DMS153 treated with DMSO at 0.1 percent for 48 hours (cell line): ENCODE measurements around the gene DHCR7.

ENCODE experiments used
- DNase-seq: peaks from one replicate; lab custom pipeline; 2025; ENCODE audit not compliant: unreplicated experiment; lab: John Stamatoyannopoulos, UW

The DHCR7 gene

DNA sequence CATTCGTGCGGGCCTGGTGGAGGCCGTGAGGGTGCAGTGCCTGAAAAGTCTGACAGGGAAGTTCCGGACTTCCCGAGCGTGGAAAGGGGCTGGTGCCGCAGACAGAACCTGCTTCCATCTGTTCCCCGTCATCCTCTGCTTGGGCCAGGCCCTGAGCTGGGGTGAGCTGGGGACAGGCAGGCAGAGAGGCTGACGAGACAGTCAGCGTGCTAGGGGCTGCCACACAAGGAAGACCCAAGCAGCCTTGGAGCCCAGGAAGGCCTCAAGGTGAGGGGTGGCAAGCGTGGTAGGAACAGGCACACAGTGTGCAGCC lies 30.3 kb upstream of the DHCR7 start:
- DNase-seq: no peak

DNA sequence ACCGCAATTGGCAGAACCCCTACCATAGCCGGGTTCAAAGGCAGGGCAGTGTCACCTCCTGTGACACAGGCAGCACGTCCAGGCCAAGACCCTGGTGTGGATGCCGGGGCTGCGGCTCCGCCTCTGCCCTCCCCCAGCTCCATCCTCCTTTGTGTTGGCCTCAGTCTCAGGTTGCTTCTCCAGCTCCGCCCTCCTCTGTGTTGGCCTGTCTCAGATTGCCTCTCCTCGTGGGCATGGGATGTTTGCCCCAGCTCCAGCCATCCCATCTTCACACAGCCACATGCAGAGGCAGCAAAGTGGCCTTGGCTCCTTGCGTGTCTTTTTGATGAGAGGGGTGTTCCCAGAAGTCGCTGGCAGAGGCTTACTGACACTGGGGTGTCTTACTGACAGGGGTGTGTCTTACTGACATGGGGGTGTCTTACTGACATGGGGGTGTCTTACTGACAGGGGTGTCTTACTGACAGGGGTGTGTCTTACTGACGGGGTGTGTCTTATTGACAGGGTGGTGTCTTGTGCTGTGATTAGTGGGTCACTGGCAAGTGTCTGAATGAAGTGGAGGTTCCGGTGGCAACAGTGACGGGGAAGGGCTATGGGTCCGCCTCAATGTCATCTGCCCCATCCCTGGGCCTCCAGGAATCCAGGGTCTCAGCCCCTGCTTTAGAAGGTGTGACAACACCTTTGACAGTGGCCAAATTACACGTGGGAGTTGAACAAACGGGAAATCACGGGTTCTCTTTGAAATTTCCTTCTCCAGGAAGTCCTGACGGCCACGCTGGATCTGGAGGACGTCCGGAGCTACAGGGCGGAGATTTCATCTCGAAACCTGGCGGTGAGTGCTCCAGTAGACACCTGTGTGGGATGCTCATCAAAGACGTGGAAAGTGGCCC lies 29.7 kb upstream of the DHCR7 start:
- DNase-seq: no peak

DNA sequence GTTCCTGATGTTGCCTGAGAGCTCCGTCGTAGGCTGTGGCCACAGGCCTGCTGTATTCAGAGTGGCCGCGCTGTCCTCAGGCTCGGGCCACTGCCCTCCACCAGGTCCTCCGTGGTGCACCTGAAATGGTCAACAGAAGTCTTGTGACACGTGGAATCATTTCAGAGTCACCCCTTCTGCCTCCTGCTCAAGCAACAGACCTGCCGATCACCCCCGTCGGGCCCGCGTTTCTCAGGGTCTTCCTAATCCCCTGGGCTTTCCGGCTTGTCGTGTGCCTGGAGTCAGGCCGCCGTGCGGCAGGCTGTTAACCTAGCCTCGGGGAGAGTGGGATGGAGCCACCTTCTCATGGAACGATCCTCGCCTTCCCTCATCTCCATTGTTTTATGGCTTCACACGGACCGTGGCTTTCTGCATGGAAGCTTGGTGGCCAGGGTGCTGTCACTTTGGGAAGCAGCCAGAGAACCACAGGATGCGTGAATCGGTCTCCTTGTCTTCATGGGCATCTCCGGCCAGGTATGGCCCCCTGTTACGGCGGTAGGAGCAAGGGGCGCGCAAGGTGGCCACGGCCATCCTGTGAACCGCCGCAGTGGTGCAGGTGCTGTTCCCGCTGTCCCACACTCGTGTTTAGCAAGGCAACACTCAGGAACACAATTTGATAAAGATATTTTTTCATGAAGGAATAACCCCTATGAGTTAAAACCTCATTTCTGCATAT lies 28.9 kb upstream of the DHCR7 start:
- no peak for DNase-seq

DNA sequence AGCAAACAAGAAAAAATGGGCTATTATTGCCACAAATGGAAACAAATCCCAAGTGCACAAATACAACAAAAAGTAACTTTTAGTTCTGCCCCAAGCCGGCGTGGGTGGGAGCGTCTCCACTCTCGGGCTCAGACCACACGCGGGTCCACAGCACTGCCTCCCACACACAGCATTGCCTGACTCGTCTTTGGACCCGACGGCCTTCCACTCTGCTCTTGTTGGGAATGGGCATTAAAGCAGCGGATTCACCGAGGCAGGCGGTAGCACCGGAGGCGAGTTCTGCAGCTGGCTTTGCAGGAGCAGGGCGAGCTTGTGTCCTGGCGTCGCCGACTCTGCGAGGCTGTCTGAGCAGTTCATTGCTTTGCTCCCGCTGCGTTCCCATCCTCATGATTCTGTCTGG lies 27.8 kb upstream of the DHCR7 start:
- DNase-seq: no peak

DNA sequence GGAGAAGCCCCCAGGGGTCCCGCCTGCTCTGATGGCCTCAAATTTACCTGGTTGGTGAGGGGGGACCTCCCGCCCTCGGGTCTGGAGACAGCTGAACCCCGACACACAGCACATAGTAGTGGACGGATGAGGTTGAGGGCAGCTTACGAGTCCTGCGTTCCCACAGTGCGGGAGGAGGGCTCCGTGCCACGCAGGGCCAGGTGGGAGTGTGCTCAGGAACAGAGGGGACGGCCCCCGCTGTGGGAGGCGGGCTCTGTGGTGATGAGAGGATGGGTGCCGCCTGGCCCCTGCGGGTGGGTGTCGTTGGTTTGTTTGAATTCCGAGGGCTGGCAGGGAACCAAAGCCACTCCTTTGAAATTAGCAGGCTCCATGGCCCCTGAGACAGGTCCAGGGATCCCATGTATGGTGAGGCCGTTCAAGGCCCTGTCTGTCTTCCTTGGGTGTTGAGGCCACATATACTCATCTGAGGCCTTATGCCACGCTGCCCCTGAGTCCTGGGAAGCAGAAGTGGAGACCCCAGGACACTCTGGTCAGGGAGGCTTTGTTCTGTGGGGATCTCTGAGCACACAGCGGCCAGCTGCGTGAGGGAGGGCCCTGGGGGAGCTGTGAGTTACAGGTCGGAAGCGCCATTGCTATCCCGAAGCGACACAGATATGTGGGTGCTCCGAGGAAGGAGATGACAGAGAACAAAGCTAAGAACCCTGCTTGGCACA lies 26.7 kb upstream of the DHCR7 start:
- no peak for DNase-seq

DNA sequence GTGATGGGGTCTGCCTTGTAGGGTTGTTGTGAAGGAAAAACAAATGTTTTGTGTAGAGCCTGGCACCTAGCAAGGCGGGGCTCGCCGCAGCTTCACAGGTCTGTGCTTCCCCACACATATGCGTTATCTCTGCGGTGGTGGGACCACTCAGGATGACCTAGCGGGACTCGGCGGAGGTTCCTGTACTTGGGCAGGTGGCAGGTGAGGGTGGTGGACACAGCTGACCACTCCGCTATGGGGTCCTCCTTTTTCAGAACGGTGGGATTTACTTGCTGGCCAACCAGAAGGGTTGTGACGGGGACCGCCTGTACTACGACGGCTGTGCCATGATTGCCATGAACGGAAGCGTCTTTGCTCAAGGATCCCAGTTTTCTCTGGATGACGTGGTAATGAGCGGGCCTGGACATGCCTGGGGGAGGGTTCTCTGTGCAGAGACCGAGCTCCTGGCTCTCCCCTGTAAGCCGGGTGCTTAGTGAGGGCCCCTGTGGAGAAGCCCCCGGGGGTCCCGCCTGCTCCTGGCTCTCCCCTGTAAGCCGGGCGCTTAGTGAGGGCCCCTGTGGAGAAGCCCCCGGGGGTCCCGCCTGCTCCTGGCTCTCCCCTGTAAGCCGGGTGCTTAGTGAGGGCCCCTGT lies 26.1 kb upstream of the DHCR7 start:
- no peak for DNase-seq

DNA sequence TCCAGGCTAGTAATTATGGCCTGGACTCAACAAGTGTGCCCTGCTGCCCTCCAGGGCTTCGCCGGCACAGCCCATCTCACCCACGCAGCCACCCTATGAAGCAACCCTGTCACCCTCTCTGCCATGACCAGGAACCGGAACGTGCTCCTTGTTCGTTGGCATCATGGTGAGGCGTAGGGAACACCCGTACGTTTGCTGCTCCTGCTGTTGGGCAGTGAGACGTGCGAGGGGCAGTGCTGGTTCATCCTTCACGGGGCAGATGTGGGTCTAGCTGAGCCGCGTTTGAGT lies 25.5 kb upstream of the DHCR7 start:
- no peak for DNase-seq

DNA sequence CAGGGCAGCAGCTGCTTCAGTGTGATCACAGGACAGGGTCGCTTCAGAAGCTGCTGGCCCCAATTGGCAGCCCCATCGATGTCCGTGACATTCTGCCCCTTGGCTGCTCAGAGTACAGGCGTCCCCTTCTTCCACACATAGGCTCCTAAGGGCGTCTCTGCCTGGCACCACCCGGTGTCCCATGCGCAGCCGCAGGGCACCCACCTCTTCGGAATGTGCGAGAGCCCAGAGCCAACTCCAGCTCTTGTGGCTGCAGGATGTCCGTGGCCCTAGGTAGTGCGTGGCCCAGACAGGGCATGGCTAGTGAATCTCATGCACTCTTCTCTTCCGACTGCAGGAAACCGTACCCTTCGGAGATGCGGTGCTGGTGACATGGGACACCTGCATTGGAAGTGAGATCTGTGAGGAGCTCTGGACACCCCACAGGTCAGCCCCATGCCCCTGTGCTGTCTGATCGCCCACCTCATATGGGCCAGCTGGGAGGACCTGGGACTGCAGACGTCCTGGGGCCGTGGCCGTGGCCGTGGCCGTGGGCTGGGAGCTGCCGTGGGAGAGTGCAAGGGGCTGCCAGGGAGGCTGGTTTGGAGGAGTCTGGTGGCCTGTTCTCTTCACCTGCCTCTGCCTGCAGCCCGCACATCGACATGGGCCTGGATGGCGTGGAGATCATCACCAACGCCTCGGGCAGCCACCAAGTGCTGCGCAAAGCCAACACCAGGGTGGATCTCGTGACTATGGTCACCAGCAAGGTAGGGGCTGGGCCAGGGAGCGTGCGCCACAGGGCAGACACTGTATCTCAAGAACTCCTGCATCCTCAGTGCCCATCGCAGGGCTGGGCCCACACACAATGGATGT lies 25.0 kb upstream of the DHCR7 start:
- no peak for DNase-seq

DNA sequence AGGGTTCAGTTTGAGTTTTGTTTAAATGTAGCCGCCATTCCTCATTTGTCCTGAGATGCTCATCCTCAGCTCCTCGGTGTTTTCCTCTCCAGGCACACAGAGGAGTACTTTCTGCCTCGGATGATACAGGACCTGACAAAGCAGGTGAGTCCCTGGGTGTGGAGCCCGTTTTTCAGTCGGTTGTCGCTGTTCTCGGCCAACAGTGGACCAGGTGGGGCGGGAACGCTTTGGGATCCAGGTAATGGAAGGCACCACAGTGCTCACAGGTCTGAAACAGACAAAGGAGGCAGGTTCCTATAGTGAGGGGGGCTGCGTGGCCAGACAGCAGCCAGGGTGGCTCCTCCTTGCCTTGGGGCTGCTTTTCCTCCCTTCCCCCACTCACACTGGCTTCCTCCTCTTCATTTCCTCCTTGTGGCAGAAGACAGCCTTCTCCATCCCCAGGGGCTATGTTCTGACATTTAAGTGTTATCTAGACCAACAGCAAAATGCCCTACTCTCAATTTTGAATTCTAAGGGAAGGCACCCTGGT lies 24.2 kb upstream of the DHCR7 start:
- no peak for DNase-seq

DNA sequence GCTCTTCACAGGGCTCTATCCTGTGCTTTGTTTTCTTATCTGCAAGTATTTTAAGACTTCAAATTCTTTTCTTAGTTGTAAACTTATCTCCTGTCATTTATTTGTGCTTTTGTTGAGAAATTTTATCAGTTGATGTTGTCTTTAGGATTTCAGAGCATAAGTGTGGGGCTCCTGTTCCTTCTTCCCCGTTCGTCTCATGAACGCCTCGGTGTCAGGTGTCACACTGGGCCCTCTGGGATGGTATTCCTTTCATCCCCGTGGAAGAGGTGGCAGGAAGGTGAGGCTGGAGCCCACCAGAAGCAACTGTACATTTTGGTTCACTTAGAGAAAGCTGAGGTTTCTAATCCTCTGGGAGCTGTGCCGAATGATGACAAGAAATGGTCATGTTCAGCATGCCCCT lies 22.8 kb upstream of the DHCR7 start:
- DNase-seq: no peak

DNA sequence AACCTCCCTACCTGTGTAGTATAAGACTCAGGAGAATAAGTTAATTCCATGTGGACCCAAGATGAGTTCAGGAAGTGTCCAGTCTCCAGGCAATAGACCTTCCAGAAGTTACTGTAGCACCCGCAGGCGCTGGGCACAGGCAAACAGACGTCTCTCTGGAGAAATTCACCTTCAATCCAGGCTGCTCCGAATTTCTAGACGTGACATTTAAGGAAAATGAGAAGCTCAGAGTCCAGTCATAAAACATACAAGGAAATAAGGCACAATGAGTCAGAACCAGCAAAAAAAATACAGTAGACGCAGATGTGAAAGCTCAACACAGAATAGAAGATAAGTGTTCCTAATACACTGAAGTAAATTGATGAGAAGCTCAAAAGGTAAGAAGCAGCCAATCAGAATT lies 19.0 kb upstream of the DHCR7 start:
- DNase-seq: no peak

DNA sequence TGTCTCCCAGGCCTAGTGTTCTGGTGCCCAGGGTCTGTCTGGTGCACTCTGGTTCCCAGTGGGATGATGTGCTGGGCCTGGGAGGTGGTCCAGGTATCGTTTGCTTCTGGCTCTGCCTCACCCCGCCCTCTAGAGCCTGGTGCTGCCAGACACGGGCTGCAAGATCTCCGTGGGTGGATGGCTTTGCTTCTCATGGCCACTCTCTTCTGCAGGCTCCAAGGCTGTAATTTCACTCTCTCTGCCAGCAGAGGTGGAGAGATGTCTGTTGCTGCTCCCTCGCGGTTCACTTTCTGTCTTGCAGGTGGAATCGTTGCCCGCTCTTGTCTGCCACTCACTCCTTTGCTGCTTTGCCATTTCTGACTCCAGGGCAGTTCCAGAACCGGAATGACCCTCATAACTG lies 18.2 kb upstream of the DHCR7 start:
- no peak for DNase-seq

DNA sequence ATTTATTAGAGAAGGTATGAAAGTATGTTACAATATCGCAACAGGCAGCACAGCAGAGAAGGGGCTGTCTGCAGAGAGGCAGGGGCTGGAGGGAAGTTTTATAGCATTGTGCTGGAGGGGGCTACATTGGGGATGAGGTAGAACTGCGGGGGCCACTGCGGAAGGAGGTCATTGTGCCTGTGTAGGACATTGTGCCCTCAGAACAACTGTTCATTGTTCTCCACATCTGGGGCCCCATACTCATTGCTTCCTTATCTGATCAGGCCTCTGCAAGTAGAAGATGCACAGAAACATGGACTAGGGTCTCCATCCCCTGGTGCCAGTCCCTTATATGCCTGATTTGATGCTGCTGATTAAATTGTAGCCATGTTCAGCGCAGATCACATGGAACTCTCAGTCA lies 16.9 kb upstream of the DHCR7 start:
- no peak for DNase-seq

DNA sequence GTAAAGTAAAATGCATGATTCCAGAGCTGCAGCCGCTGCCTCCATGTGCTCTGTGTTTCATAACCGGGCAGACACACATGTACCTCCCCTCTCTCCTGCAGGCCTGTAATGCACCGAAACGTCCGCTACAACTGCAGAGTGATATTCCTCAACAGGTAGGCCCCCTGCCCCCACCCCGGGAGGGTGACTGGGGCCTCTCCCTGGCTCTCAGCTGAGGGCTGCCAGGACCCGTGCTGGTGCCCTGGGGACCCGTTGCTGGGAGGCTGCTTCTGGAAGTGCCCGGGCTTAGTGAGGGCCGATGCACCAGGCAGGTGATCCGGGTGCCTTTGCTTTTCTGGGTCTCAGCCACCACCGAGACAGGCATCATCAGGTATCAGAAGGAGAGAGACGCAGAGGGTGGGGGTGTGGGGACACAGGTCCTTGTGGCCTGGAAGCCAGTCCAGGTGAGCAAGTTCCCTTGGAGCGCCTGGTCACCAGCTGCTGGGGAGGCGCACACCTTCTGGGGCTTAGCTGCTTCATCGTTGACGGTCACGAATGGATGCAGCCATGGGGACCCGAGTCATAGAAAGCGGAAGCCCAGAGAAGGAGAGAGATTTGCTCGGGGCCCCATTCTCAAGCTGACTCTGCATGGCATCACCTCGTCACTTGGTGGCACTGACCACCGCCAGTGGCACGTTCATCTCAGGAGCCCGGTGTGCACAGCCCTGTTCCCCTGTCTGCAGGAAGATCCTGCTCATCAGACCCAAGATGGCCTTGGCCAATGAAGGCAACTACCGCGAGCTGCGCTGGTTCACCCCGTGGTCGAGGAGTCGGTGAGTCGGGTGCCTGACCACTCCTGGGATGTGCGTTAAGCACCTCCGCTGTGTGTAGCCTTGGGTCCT lies 15.4 kb upstream of the DHCR7 start:
- DNase-seq: no peak

DNA sequence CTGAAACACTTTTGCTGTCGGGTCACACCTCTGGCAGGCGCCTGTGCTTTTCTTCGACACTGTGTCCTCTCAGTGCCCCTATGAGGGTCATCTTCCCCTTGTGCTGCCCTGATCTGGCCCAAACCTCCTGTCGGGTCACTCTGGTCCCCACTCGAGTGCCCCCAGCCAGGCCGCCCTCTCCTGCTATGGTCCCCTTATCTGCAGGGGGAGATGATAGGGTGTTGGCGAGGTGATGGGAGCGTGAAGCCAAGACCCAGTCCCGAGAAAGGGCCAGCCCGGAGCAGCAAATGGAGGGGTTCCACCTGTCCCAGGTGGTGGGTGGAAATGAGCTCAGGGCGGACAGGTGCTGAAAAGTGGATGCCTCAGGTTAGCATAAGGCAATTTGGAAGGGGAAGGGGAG lies 14.5 kb upstream of the DHCR7 start:
- DNase-seq: no peak

DNA sequence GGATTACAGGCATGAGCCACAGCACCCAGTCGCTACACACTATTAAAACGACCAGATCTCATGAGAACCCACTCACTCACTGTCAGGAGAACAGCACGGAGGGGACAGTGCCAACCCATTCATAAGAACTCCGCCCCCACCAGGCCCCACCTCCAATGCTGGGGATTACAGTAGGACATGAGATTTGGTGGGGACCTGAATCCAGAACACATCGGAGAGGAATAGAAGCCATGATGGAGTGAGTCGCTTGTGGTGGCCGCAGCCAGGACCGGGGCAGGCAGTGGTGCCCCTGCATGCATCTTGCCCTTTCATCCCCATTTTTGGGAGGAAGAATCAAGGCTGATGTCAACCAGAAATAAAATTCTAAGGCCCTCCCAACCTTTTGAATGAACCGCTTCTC lies 13.5 kb upstream of the DHCR7 start:
- DNase-seq: no peak

DNA sequence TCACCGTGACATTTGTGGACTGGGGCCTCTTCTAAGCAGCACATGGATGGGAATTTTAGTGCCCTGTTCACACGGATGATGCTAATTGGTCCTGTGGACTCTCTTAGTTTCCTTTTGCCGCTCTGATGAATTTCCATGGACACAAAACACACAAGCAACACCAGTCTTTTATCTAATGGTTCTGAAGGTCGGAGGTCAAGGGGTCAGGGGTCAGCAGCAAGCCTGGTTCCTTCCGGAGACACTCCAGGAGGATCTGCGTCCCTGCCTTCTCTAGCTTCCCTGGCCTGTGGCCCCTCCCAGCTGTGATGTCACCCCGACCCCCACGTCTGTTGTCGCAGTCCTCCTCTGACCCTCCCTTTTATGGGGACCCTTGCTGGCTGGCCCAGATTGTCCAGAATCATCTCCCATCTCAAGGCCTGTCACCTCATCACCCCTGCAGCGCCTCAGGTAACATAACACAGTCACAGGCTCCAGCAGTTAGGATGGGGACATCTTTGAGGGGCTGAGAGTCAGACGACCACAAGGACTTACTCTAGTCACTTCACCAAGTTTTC lies 11.7 kb upstream of the DHCR7 start:
- DNase-seq: no peak

DNA sequence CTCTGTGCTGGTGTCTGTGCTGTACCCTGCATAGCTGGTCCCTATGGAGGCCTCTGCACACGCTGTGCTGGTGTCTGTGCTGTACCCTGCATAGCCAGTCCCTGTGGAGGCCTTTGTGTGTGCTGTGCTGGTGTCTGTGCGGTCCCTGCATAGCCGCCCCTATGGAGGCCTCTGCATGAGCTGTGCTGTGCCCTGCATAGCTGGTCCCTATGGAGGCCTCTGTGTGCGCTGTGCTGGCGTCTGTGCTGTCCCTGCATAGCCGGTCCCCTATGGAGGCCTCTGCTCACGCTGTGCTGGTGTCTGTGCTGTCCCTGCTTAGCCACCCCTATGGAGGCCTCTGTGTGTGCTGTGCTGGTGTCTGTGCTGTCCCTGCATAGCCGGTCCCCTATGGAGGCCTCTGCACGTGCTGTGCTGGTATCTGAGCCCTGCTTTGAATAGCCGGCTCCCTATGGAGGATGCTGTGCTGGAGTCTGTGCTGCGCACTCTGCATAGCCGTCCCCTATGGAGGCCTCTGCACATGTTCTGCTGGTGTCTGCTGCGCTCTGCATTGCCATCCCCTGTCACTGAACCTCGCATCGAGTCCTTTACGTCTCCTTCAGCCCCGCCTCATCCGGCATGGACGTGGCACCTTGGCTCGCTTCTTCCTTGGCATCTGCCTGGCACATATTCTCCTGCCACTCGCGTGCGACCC lies 11.0 kb upstream of the DHCR7 start:
- no peak for DNase-seq
